ENCODE results near the gene INMT.

Gene INMT

DNA sequence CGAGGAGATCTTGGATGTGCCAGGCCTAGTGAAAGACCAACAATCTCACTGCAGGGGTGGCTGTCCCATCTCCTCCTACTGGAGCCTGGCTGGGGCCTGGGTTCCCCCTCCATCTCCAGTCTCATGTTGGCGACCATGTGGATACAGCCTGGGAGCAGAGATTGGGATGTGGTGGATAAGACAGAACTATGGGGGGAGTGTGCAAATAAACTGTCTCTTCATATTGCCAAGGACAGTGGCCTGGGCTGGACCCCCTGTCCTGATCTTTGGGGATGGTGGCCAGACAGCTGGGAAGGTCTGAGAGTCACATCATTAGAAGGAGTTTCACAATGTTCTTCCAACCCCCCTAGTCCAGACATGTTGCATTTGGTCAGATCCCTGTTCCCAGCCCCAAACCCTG is 13.5 kb downstream of the INMT start:
- TF ChIP-seq, protein P1, sequence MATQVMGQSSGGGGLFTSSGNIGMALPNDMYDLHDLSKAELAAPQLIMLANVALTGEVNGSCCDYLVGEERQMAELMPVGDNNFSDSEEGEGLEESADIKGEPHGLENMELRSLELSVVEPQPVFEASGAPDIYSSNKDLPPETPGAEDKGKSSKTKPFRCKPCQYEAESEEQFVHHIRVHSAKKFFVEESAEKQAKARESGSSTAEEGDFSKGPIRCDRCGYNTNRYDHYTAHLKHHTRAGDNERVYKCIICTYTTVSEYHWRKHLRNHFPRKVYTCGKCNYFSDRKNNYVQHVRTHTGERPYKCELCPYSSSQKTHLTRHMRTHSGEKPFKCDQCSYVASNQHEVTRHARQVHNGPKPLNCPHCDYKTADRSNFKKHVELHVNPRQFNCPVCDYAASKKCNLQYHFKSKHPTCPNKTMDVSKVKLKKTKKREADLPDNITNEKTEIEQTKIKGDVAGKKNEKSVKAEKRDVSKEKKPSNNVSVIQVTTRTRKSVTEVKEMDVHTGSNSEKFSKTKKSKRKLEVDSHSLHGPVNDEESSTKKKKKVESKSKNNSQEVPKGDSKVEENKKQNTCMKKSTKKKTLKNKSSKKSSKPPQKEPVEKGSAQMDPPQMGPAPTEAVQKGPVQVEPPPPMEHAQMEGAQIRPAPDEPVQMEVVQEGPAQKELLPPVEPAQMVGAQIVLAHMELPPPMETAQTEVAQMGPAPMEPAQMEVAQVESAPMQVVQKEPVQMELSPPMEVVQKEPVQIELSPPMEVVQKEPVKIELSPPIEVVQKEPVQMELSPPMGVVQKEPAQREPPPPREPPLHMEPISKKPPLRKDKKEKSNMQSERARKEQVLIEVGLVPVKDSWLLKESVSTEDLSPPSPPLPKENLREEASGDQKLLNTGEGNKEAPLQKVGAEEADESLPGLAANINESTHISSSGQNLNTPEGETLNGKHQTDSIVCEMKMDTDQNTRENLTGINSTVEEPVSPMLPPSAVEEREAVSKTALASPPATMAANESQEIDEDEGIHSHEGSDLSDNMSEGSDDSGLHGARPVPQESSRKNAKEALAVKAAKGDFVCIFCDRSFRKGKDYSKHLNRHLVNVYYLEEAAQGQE (IDR thresholded peaks at IDR 0.05; ENCODE audit: insufficient replicate concordance, low read depth): no peak
- TF ChIP-seq POLR2AphosphoS5 (IDR thresholded peaks at IDR 0.05; ENCODE audit: low read depth) (no peak), CTCF (IDR thresholded peaks at IDR 0.05; ENCODE audit: insufficient read depth, low read length) (no peak), GABPA (IDR thresholded peaks at IDR 0.05; ENCODE audit: low read depth) (no peak)
- Histone ChIP-seq H3K27me3 (ENCODE audit: insufficient read depth, poor library complexity, severe bottlenecking) (peaks cover 6% of the 10 kb centered on the region), H3K4me3 (replicated peaks; ENCODE audit: insufficient read depth, low read length) (no peak overlapping the region), H3K27ac (replicated peaks) (no peak overlapping the region)
- DNase-seq (ENCODE audit: low read depth in 1 of 2, low spot score in 1 of 2): no peak

- DNase-seq (ENCODE audit: low read depth in 1 of 2, low spot score in 1 of 2): no peak
- H3K27ac ChIP-seq (replicated peaks): no peak overlapping the region
- no peaks in the 10 kb centered on the region for H3K27me3 ChIP-seq (ENCODE audit: insufficient read depth, poor library complexity, severe bottlenecking)
- TF ChIP-seq POLR2AphosphoS5 (IDR thresholded peaks at IDR 0.05; ENCODE audit: low read depth) (no peak), GABPA (IDR thresholded peaks at IDR 0.05; ENCODE audit: low read depth) (no peak), CTCF (IDR thresholded peaks at IDR 0.05; ENCODE audit: insufficient read depth, low read length) (no peak), SPI1 (IDR thresholded peaks at IDR 0.05; ENCODE audit: borderline replicate concordance, low read depth) (no peak)
- TF ChIP-seq, protein P1 (IDR thresholded peaks at IDR 0.05; ENCODE audit: insufficient replicate concordance, low read depth): no peak
- peak overlapping the region; percentile 74; the same call in 1 of the 2 replicates for H3K4me3 ChIP-seq (replicated peaks; ENCODE audit: insufficient read depth, low read length)
These were observed 18.9 kb downstream of the INMT start for GRCh38 chr7:30770845-30771173.

DNA sequence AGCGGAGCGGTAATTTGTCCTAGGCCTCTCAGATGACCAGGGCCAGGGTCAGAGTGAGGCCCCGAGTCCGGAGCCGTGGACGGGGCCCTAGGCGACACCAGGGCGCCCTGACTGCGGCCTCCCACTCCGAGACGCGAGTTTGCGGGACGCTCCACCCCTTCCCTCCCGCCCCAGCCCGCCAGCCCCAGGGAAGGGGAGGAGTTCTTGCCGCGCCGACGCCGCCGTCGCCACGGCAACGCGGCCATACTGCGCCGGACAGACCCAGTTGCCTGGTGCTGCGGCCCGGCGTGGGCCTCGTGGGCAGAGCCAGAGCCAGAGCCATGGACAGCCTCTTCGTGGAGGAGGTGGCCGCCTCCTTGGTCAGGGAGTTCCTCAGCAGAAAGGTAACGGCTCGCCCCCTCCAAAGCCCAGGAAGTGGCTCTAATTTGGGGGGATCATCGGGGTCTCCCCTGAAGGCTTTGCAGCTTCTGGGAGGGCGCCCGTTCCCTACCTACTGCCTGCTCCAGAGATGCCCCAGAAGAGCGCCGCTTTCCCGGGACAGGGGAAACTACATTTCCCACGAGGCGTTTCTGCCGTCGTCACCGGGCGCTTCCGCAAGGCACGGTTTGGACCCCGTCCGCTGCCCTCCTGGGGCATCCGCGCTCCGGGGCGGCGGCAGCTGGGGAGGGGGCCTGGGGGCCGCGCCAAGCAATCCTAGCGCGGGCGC is 19.4 kb downstream of the INMT start, which contains the start of gene MINDY4:
MINDY4 (plus strand) TSS at position 244 of the 706 bp plus-strand sequence; CDS start at position 321, 77 bp downstream.
- peak; percentile 48 to 67 for DNase-seq (ENCODE audit: low read depth in 1 of 2, low spot score in 1 of 2)
- Histone ChIP-seq H3K27ac (replicated peaks) (peak within 1 kb of the TSS; percentile 69), H3K27me3 (ENCODE audit: insufficient read depth, poor library complexity, severe bottlenecking) (no peaks in the 10 kb centered on the region), H3K4me3 (replicated peaks; ENCODE audit: insufficient read depth, low read length) (peak within 1 kb of the TSS; percentile 74)
- no peak for TF ChIP-seq GABPA (IDR thresholded peaks at IDR 0.05; ENCODE audit: low read depth)
- no peak for TF ChIP-seq SPI1 (IDR thresholded peaks at IDR 0.05; ENCODE audit: borderline replicate concordance, low read depth)
- peak; percentile 26; the same call in 1 of the 2 replicates for TF ChIP-seq POLR2AphosphoS5 (IDR thresholded peaks at IDR 0.05; ENCODE audit: low read depth)
- TF ChIP-seq, protein P1 (IDR thresholded peaks at IDR 0.05; ENCODE audit: insufficient replicate concordance, low read depth): no peak
- no peak for TF ChIP-seq CTCF (IDR thresholded peaks at IDR 0.05; ENCODE audit: insufficient read depth, low read length)

Measured in HL-60 (cell line).